Measurements from ENCODE around the gene SPACA5. TPM values are rescaled to one million over a fixed set of nuclear protein-coding genes. Genes with fewer than 3 reads are reported as not detected.

The SPACA5 gene
- total RNA-seq, 1 donor from 2014 or later, result not detected

- TF ChIP-seq, protein P1, sequence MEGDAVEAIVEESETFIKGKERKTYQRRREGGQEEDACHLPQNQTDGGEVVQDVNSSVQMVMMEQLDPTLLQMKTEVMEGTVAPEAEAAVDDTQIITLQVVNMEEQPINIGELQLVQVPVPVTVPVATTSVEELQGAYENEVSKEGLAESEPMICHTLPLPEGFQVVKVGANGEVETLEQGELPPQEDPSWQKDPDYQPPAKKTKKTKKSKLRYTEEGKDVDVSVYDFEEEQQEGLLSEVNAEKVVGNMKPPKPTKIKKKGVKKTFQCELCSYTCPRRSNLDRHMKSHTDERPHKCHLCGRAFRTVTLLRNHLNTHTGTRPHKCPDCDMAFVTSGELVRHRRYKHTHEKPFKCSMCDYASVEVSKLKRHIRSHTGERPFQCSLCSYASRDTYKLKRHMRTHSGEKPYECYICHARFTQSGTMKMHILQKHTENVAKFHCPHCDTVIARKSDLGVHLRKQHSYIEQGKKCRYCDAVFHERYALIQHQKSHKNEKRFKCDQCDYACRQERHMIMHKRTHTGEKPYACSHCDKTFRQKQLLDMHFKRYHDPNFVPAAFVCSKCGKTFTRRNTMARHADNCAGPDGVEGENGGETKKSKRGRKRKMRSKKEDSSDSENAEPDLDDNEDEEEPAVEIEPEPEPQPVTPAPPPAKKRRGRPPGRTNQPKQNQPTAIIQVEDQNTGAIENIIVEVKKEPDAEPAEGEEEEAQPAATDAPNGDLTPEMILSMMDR (IDR thresholded peaks at IDR 0.05), result no peak
- H3K27me3 Mint-ChIP-seq (ENCODE audit: low read depth), result no peaks in the 10 kb centered on the region
- H3K4me1 Mint-ChIP-seq (ENCODE audit: low read depth), result peaks cover 7% of the 10 kb centered on the region
- peaks cover 23% of the 10 kb centered on the region for H3K9me3 Mint-ChIP-seq (ENCODE audit: low read depth)
- H3K4me3 Mint-ChIP-seq (ENCODE audit: unreplicated experiment), result no peak overlapping the region
- no peaks in the 10 kb centered on the region for H3K36me3 Mint-ChIP-seq (ENCODE audit: low read depth)
- H3K27ac Mint-ChIP-seq (ENCODE audit: unreplicated experiment), result no peak overlapping the region
- no peak for DNase-seq (ENCODE audit: low spot score)
Measured at GRCh38 chrX:48046846-48047245, 40.1 kb downstream of the SPACA5 start.

DNA sequence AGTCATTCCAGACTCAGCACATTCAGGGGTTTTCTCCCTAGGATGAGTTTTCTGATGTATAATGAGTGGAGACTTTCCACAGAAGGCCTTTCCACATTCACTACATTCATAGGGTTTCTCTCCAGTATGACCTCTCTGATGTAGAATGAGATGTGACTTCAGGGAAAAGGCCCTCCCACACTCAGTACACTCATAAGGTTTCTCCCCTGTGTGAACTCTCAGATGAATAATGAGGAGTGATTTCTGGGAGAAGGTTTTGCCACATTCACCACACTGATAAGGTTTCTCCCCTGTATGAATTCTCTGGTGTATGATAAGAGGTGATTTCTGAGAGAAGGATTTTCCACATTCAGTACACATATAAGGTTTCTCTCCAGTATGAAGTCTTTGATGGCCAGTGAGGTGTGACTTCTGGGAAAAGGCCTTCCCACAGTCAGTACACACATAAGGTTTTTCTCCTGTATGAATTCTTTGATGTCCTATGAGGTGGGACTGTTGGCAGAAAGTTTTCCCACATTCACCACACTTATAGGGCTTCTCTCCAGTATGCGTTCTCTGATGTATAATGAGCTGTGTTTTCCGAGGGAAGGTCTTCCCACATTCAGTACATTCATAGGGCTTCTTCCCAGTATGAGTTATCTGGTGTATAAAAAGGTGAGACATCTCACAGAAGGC, 52.0 kb downstream of the SPACA5 start:
- no peak for DNase-seq (ENCODE audit: low spot score)
- Mint-ChIP-seq H3K36me3 (ENCODE audit: low read depth) (peaks cover 45% of the 10 kb centered on the region), H3K27me3 (ENCODE audit: low read depth) (no peaks in the 10 kb centered on the region), H3K9me3 (ENCODE audit: low read depth) (peaks cover 57% of the 10 kb centered on the region), H3K4me3 (ENCODE audit: unreplicated experiment) (no peak overlapping the region), H3K4me1 (ENCODE audit: low read depth) (no peaks in the 10 kb centered on the region), H3K27ac (ENCODE audit: unreplicated experiment) (no peak overlapping the region)
- TF ChIP-seq, protein P1 (IDR thresholded peaks at IDR 0.05), result no peak

DNA sequence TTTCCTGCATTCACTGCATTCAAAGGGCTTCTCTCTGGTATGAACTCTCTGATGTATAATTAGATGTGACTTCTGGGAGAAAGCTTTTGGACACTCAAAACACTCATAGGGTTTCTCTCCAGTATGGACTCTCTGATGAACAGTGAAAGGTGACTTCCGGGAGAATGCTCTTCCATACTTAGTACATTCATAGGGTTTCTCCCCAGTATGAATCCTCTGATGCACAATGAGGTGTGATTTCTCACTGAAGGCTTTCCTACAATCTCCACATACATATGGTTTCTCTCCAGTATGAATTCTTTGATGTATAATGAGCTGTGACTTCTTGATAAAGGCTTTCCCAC, 52.5 kb downstream of the SPACA5 start:
- TF ChIP-seq, protein P1 (IDR thresholded peaks at IDR 0.05), result no peak
- no peak for DNase-seq (ENCODE audit: low spot score)
- Mint-ChIP-seq H3K4me1 (ENCODE audit: low read depth) (no peaks in the 10 kb centered on the region), H3K36me3 (ENCODE audit: low read depth) (peaks cover 45% of the 10 kb centered on the region), H3K27me3 (ENCODE audit: low read depth) (no peaks in the 10 kb centered on the region), H3K9me3 (ENCODE audit: low read depth) (peaks cover 53% of the 10 kb centered on the region), H3K27ac (ENCODE audit: unreplicated experiment) (no peak overlapping the region), H3K4me3 (ENCODE audit: unreplicated experiment) (no peak overlapping the region)

Other genes starting within 250 kb of the SPACA5 start
- 8.5 to 15.8 TPM (median 8.6 TPM) in 3 replicates for gene ZNF81, start 170.1 kb upstream of the SPACA5 start, total RNA-seq
- gene ZNF182, start 3.0 kb upstream of the SPACA5 start, total RNA-seq, result 3.4 to 4.3 TPM (median 4.2 TPM) in 3 replicates
- gene ZNF630, start 64.7 kb downstream of the SPACA5 start, total RNA-seq, result 2.0 to 2.7 TPM (median 2.1 TPM) in 3 replicates
- gene SPACA5B, start 123.6 kb downstream of the SPACA5 start, total RNA-seq, result not detected in 3 replicates
- gene SSX5, start 189.8 kb downstream of the SPACA5 start, total RNA-seq, result not detected in 3 replicates
- not detected in 3 replicates for gene SSX1, start 248.4 kb downstream of the SPACA5 start, total RNA-seq

Data from chondrocyte (in vitro differentiated cells).